ENCODE results near the gene ZNF888. TPM values are rescaled to one million over a fixed set of nuclear protein-coding genes. Genes with fewer than 3 reads are reported as not detected.

ZNF888 gene
- 8.9 and 12.5 TPM in 2 replicates for total RNA-seq (ENCODE audit: low replicate concordance)
- long read RNA-seq, partial matches to known transcripts: 0 of 6 reads
- long read RNA-seq, other reads (novel, unspliced or antisense): 6 of 6 reads

DNA sequence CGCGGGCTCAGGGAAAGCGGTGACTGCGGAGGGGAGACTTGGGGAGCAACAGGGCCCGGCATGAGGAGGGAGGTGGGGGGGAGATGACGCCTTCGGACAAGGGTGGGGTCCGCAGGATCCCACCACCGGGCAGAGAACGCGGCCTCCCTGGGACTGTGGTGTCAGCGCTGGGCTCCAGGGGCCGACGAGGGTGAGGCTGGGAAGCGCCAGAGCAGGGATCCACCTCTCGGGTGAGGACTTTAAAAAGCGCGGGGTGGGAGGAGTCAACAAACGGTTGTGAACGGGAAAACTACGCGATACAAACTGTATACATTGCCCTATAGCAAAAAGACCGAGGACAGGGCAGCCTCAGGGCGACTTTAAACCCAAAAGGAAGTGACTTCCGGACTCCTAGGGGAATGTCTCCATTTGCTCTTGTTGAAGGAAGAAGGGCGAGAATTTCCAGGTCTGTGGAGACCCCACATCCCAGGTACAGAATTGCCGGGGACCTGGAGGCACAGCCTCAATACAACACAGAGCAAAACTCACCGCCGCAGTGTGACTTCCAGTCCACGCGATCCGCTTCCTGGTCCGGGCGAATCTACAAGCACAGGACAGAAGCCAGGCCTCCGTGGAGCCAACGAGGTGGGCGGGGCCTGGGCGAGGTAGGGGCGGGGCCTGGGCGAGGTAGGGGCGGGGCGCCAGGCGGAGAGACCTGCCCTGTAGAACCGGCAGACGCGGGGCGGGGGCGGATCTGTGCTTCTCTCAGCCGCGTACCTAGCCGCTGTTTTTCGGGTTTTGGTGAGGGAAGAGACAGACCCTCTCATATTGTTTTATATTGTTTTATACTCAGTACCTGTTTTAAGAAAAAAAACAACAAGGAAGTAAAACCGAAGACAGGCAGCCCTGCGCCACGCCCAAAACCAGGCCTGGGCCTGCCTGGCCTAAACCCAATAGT lies at the start of gene ZNF888:
Gene ZNF888, minus strand, starts transcription at position 588 of the 937 bp plus-strand sequence. CDS start 5,555 bp downstream, outside the sequence.
- Mint-ChIP-seq H3K27me3 (no peaks in the 10 kb centered on the region), H3K27ac (peak within 1 kb of the TSS; percentile 97), H3K9me3 (no peaks in the 10 kb centered on the region)

DNA sequence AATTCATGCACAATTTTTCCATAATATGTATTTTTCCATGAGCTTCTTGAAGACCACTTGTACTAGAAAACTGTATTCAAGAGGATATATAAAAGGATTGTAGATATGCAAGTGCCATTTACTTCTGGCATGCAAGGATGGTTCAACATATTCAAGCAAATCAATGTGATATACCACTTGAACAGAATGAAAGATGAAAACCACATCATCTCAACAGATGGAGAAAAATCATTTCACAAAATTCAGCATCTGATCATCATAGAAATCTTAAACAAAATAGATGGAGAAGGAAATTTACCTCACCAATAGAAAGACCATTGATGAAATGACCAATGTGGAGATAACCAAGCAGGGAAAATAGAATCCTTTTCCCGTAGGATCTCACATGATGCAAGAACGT lies 44.5 kb upstream of the ZNF888 start:
- DNase-seq (ENCODE audit: extremely low spot score, unreplicated experiment): no peak
- Mint-ChIP-seq H3K4me3 (no peak overlapping the region), H3K27me3 (no peaks in the 10 kb centered on the region), H3K4me1 (ENCODE audit: unreplicated experiment) (peaks cover 12% of the 10 kb centered on the region), H3K27ac (no peak overlapping the region), H3K9me3 (peaks cover 4% of the 10 kb centered on the region), H3K36me3 (peaks cover 29% of the 10 kb centered on the region)
- TF ChIP-seq, protein P1, sequence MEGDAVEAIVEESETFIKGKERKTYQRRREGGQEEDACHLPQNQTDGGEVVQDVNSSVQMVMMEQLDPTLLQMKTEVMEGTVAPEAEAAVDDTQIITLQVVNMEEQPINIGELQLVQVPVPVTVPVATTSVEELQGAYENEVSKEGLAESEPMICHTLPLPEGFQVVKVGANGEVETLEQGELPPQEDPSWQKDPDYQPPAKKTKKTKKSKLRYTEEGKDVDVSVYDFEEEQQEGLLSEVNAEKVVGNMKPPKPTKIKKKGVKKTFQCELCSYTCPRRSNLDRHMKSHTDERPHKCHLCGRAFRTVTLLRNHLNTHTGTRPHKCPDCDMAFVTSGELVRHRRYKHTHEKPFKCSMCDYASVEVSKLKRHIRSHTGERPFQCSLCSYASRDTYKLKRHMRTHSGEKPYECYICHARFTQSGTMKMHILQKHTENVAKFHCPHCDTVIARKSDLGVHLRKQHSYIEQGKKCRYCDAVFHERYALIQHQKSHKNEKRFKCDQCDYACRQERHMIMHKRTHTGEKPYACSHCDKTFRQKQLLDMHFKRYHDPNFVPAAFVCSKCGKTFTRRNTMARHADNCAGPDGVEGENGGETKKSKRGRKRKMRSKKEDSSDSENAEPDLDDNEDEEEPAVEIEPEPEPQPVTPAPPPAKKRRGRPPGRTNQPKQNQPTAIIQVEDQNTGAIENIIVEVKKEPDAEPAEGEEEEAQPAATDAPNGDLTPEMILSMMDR (conservative IDR thresholded peaks at IDR 0.05): no peak

More for the DNA sequence above, at the start of gene ZNF888:
- peak; percentile 92 for DNase-seq (ENCODE audit: extremely low spot score, unreplicated experiment)
- peaks cover 15% of the 10 kb centered on the region for H3K36me3 Mint-ChIP-seq
- TF ChIP-seq, protein P1 (conservative IDR thresholded peaks at IDR 0.05): no peak
- peak within 1 kb of the TSS; percentile 92 for H3K4me3 Mint-ChIP-seq
- H3K4me1 Mint-ChIP-seq (ENCODE audit: unreplicated experiment): peaks cover 26% of the 10 kb centered on the region

DNA sequence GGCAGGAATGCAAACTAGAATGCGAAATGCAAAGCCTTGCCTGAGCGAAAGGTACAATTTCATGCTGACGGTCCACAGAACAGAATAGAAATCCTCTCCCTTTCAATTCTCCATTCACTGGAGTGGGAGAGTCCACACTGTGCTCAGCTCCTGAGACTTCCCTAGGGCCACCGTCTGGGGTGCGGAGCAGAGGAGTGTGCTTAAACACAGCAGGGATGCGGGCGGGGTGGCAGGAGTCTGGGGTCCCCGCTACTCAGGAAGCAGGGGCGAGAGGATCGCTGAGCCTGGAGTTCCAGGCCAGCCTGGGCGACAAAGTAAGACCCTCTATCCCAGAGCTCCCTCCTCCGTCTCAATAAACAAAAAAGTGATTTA lies 40.0 kb upstream of the ZNF888 start:
- Mint-ChIP-seq H3K36me3 (peaks cover 29% of the 10 kb centered on the region), H3K27ac (peak overlapping the region; percentile 98), H3K4me3 (peak overlapping the region; percentile 99), H3K4me1 (ENCODE audit: unreplicated experiment) (peaks cover 29% of the 10 kb centered on the region), H3K27me3 (no peaks in the 10 kb centered on the region), H3K9me3 (peaks cover 10% of the 10 kb centered on the region)
- TF ChIP-seq, protein P1 (conservative IDR thresholded peaks at IDR 0.05): no peak
- peak; percentile 74 for DNase-seq (ENCODE audit: extremely low spot score, unreplicated experiment)

DNA sequence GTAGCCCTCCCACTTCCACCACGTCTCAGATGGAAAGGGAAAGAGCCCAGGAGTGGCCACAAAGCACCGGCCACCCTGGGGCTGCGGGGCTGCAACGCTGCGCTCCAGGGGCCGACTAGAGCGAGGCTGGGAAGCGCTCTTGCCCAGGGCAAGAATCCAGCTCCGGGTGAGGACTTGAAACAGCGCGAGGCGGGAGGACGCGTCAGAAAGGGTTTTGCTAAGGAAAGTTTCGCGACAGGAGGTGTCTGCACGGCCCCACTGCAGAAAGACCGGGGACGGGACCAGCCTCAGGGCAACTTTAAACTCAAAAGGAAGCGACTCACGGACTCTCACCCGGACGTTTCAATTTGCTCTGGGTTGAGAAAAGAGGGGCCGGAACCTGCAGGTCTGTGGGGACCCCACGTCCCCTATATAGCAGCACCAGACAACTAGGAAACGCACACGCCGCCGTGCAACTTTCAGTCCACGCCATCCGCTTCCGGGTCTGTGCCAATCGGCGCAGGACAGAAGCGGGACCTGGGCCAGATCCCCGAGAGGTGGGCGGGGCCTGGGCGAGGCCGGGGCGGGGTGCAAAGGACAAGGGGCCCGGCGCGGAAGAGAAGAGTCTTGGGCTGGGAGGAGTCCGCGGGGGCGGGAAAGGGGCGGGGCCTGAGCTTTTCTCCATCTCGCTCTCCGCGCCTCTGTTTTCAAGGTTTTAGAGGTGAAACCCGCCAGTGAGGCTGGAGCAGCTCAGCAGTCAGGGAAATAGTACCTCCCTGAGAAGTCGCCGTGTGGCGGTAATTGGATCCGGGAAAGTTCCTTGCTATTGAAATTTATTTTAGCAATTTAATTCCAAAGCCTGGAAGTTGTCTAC lies 39.4 kb upstream of the ZNF888 start, which contains the start of gene ZNF816:
Gene ZNF816, minus strand, starts transcription at position 488 of the 853 bp plus-strand sequence. CDS start 6,792 bp downstream, outside the sequence.
- peak; percentile 99 for DNase-seq (ENCODE audit: extremely low spot score, unreplicated experiment)
- Mint-ChIP-seq H3K9me3 (peaks cover 7% of the 10 kb centered on the region), H3K36me3 (peaks cover 32% of the 10 kb centered on the region)

DNA sequence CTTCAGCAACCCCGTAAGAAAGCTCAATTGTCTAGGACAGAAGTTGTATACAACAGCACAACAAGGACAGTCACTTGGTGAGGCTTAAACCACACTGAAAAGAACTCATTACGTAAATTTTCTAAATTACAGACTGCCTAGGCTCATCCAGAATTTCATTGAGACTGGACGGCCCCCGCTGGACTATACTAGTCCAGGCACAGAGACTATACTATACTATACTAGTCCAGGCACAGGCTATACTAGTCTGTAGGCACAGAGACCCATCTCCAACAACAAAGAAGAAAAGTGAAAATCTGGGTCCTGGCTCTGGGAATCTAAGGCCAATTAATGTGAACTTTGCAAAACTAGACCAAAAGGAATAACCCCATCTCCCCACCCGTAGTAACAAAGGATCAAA lies 38.8 kb upstream of the ZNF888 start:
- Mint-ChIP-seq H3K27me3 (no peaks in the 10 kb centered on the region), H3K36me3 (peaks cover 33% of the 10 kb centered on the region), H3K27ac (peak overlapping the region; percentile 98), H3K4me1 (ENCODE audit: unreplicated experiment) (peaks cover 29% of the 10 kb centered on the region), H3K4me3 (peak overlapping the region; percentile 99), H3K9me3 (peaks cover 6% of the 10 kb centered on the region)
- no peak for DNase-seq (ENCODE audit: extremely low spot score, unreplicated experiment)
- TF ChIP-seq, protein P1 (conservative IDR thresholded peaks at IDR 0.05): no peak

More for the DNA sequence above, 39.4 kb upstream of the ZNF888 start, which contains the start of gene ZNF816:
- TF ChIP-seq, protein P1 (conservative IDR thresholded peaks at IDR 0.05): no peak
- peaks cover 29% of the 10 kb centered on the region for H3K4me1 Mint-ChIP-seq (ENCODE audit: unreplicated experiment)
- peak within 1 kb of the TSS; percentile 99 for H3K4me3 Mint-ChIP-seq
- H3K27me3 Mint-ChIP-seq: no peaks in the 10 kb centered on the region
- peak within 1 kb of the TSS; percentile 98 for H3K27ac Mint-ChIP-seq

All from type B pancreatic cell (in vitro differentiated cells).